ENCODE results near the gene MRPL41.
"Not testable (repeated sequence)": the region's sequence is repeated elsewhere in the genome, so short reads cannot be mapped to it uniquely, and the experiment has no call there.

The MRPL41 gene

GRCh38 chr9:137551264-137552021 lies at the start of gene MRPL41:
Gene MRPL41 (plus strand): TSS chr9:137551879. CDS start chr9:137552082, 203 bp downstream.
- peak within 1 kb of the TSS; percentile 83 for H3K4me3 ChIP-seq (ENCODE audit: low read length)
- no peak for TF ChIP-seq ZNF274 (IDR thresholded peaks at IDR 0.05; ENCODE audit: low read depth, low read length)

GRCh38 chr9:137502008-137502911 lies 49.4 kb upstream of the MRPL41 start:
- no peak for TF ChIP-seq ZNF274 (IDR thresholded peaks at IDR 0.05; ENCODE audit: low read depth, low read length)
- no peak overlapping the region for H3K4me3 ChIP-seq (ENCODE audit: low read length)

GRCh38 chr9:137504432-137504777 lies 47.3 kb upstream of the MRPL41 start:
- no peak overlapping the region for H3K4me3 ChIP-seq (ENCODE audit: low read length)
- TF ChIP-seq ZNF274 (IDR thresholded peaks at IDR 0.05; ENCODE audit: low read depth, low read length), result no peak

GRCh38 chr9:137505421-137506140 lies 46.1 kb upstream of the MRPL41 start:
- TF ChIP-seq ZNF274 (IDR thresholded peaks at IDR 0.05; ENCODE audit: low read depth, low read length), result no peak
- H3K4me3 ChIP-seq (ENCODE audit: low read length), result no peak overlapping the region

GRCh38 chr9:137506274-137506673 lies 45.4 kb upstream of the MRPL41 start:
- no peak overlapping the region for H3K4me3 ChIP-seq (ENCODE audit: low read length)
- no peak for TF ChIP-seq ZNF274 (IDR thresholded peaks at IDR 0.05; ENCODE audit: low read depth, low read length)

GRCh38 chr9:137506702-137507171 lies 44.9 kb upstream of the MRPL41 start:
- no peak overlapping the region for H3K4me3 ChIP-seq (ENCODE audit: low read length)
- TF ChIP-seq ZNF274 (IDR thresholded peaks at IDR 0.05; ENCODE audit: low read depth, low read length), result no peak

- H3K4me3 ChIP-seq (ENCODE audit: low read length), result no peak overlapping the region
- no peak for TF ChIP-seq ZNF274 (IDR thresholded peaks at IDR 0.05; ENCODE audit: low read depth, low read length)
Observed at GRCh38 chr9:137509198-137509597, 42.5 kb upstream of the MRPL41 start.

- H3K4me3 ChIP-seq (ENCODE audit: low read length), result not testable (repeated sequence)
Observed at GRCh38 chr9:137511126-137511525, 40.6 kb upstream of the MRPL41 start.

- H3K4me3 ChIP-seq (ENCODE audit: low read length), result no peak overlapping the region
Observed at GRCh38 chr9:137511758-137512463, 39.8 kb upstream of the MRPL41 start.

GRCh38 chr9:137513136-137513535 lies 38.5 kb upstream of the MRPL41 start:
- H3K4me3 ChIP-seq (ENCODE audit: low read length), result not testable (repeated sequence)

More at GRCh38 chr9:137511758-137512463, 39.8 kb upstream of the MRPL41 start:
- TF ChIP-seq ZNF274 (IDR thresholded peaks at IDR 0.05; ENCODE audit: low read depth, low read length), result no peak

- H3K4me3 ChIP-seq (ENCODE audit: low read length), result not testable (repeated sequence)
Observed at GRCh38 chr9:137513801-137514570, 37.7 kb upstream of the MRPL41 start.

GRCh38 chr9:137514691-137515337 lies 36.9 kb upstream of the MRPL41 start:
- no peak overlapping the region for H3K4me3 ChIP-seq (ENCODE audit: low read length)
- no peak for TF ChIP-seq ZNF274 (IDR thresholded peaks at IDR 0.05; ENCODE audit: low read depth, low read length)

GRCh38 chr9:137515338-137515724 lies 36.3 kb upstream of the MRPL41 start:
- no peak for TF ChIP-seq ZNF274 (IDR thresholded peaks at IDR 0.05; ENCODE audit: low read depth, low read length)
- H3K4me3 ChIP-seq (ENCODE audit: low read length), result no peak overlapping the region
